OCI-LY3 (cell line): ENCODE measurements around the gene SEMA3G.

Source experiments
- CTCF ChIP-seq: fragments of 200-600, 300-600 bp; sonication (generic); IDR thresholded peaks from 2 replicates; pipeline ENCODE4 v1.5.1; 2014; ENCODE audit warnings: antibody characterized with exemption, low read length, low read depth
- EZH2phosphoT487 ChIP-seq: fragments of 200-600 bp; shearing (Covaris generic); IDR thresholded peaks from 2 replicates; pipeline ENCODE4 v1.6.1; 2018; ENCODE audit warnings: antibody characterized with exemption, mixed run types, low read depth

- TF ChIP-seq CTCF (no peak), EZH2phosphoT487 (no peak)
These were observed 27.5 kb upstream of the SEMA3G start for GRCh38 chr3:52472239-52473000.
